Neural cell (in vitro differentiated cells): ENCODE measurements around the gene DMXL2. TPM values are rescaled to one million over a fixed set of nuclear protein-coding genes. Genes with fewer than 3 reads are reported as not detected.

Experiments
- H2AFZ ChIP-seq: fragments of 200-600, 300-800 bp; sonication (generic), shearing (Covaris generic); 2 replicates; pipeline ENCODE4 v1.6.0; 2014; ENCODE audit warnings: low read depth, mild to moderate bottlenecking, antibody characterized with exemption, low read length, moderate library complexity
- H3F3A ChIP-seq: fragments of 200-600 bp; shearing (Covaris generic); 2 replicates; pipeline ENCODE4 v1.6.1; 2016; ENCODE audit warnings: mild to moderate bottlenecking, moderate library complexity, mixed read lengths, antibody characterized with exemption, low read length; ENCODE audit not compliant: insufficient read depth, poor library complexity, severe bottlenecking
- H3K27ac ChIP-seq: fragments of 200-600, 300-800 bp; sonication (generic), shearing (Covaris generic); 2 replicates; pipeline ENCODE4 v1.5.1; 2014; ENCODE audit warnings: mild to moderate bottlenecking, low read length, moderate library complexity
- H3K27me3 ChIP-seq: fragments of 300-800, 200-600 bp; sonication (generic), shearing (Covaris generic); 2 replicates; pipeline ENCODE4 v1.6.0; 2014; ENCODE audit warnings: mild to moderate bottlenecking, low read depth, low read length, moderate library complexity; ENCODE audit not compliant: insufficient read depth
- H3K36me3 ChIP-seq: fragments of 300-800, 200-600 bp; sonication (generic), shearing (Covaris generic); 2 replicates; pipeline ENCODE4 v1.5.1; 2014; ENCODE audit warnings: mild to moderate bottlenecking, antibody characterized with exemption, low read length, moderate library complexity; ENCODE audit not compliant: insufficient read depth
- H3K4me2 ChIP-seq: fragments of 300-800, 200-600 bp; sonication (generic), shearing (Covaris generic); 2 replicates; pipeline ENCODE4 v1.6.0; 2014; ENCODE audit warnings: mild to moderate bottlenecking, low read length
- H3K4me3 ChIP-seq: fragments of 300-800, 200-600 bp; sonication (generic), shearing (Covaris generic); 2 replicates; pipeline ENCODE4 v1.5.1; 2014; ENCODE audit warnings: mild to moderate bottlenecking, low read length, moderate library complexity
- H3K79me2 ChIP-seq: fragments of 200-600 bp; shearing (Covaris generic); replicated peaks from 2 replicates; pipeline ENCODE4 v1.6.0; 2014; ENCODE audit warnings: mild to moderate bottlenecking, low read length, moderate library complexity; ENCODE audit not compliant: insufficient read depth
- H3K9ac ChIP-seq: fragments of 300-800, 200-600 bp; sonication (generic), shearing (Covaris generic); 2 replicates; pipeline ENCODE4 v1.6.1; 2016; ENCODE audit warnings: mild to moderate bottlenecking, low read length, mixed read lengths
- H3K9me2 ChIP-seq: fragments of 200-600 bp; shearing (Covaris generic); 2 replicates; pipeline ENCODE4 v1.6.1; 2016; ENCODE audit warnings: mild to moderate bottlenecking, low read length, mixed read lengths; ENCODE audit not compliant: insufficient read depth
- H3K9me3 ChIP-seq: fragments of 200-600, 300-800 bp; sonication (generic), shearing (Covaris generic); 2 replicates; pipeline ENCODE4 v1.6.1; 2016; ENCODE audit warnings: mild to moderate bottlenecking, mixed run types, low read length, moderate library complexity, mixed read lengths
- H4K20me1 ChIP-seq: fragments of 200-600 bp; shearing (Covaris generic); 2 replicates; pipeline ENCODE4 v1.6.1; 2016; ENCODE audit warnings: mild to moderate bottlenecking, mixed run types; ENCODE audit not compliant: insufficient read depth
- CTCF ChIP-seq: fragments of 450-650 bp; IDR thresholded peaks from 2 replicates; pipeline ENCODE4 v1.5.1; 2014; ENCODE audit warnings: antibody characterized with exemption, mild to moderate bottlenecking, moderate library complexity; ENCODE audit not compliant: poor library complexity, severe bottlenecking
- EP300 ChIP-seq: fragments of 450-650 bp; conservative IDR thresholded peaks from 2 replicates; pipeline ENCODE4 v1.6.1; 2014; ENCODE audit warnings: antibody characterized with exemption, mild to moderate bottlenecking, moderate library complexity; ENCODE audit not compliant: poor library complexity, severe bottlenecking
- EZH2 ChIP-seq: fragments of 200-600, 300-800 bp; shearing (Covaris generic), sonication (generic); IDR thresholded peaks from 2 replicates; pipeline ENCODE4 v1.6.1; 2014; ENCODE audit warnings: antibody characterized with exemption, low read length, borderline replicate concordance, mild to moderate bottlenecking; ENCODE audit not compliant: insufficient read depth, poor library complexity, severe bottlenecking
- MXI1 ChIP-seq: fragments of 450-650 bp; conservative IDR thresholded peaks from 2 replicates; pipeline ENCODE4 v1.6.1; 2014; ENCODE audit warnings: antibody characterized with exemption, mild to moderate bottlenecking; ENCODE audit not compliant: poor library complexity, severe bottlenecking
- POLR2AphosphoS5 ChIP-seq: IDR thresholded peaks from 2 replicates; pipeline ENCODE4 v1.6.1; 2012
- RAD21 ChIP-seq: fragments of 450-650 bp; conservative IDR thresholded peaks from 2 replicates; pipeline ENCODE4 v1.6.1; 2014; ENCODE audit warnings: antibody characterized with exemption, mild to moderate bottlenecking, moderate library complexity
- REST ChIP-seq: IDR thresholded peaks from 2 replicates; pipeline ENCODE4 v1.6.1; 2012; ENCODE audit warnings: borderline replicate concordance
- SMC3 ChIP-seq: fragments of 450-650 bp; conservative IDR thresholded peaks from 2 replicates; pipeline ENCODE4 v1.6.1; 2014; ENCODE audit warnings: antibody characterized with exemption, mild to moderate bottlenecking, moderate library complexity; ENCODE audit not compliant: poor library complexity
- TAF1 ChIP-seq: IDR thresholded peaks from 2 replicates; pipeline ENCODE4 v1.6.1; 2012; ENCODE audit warnings: low read depth
- polyA plus RNA-seq: library from polyadenylated mRNA; depleted of rRNA; stranded (reverse); fragments of >200 nt; gene quantifications from 2 replicates; pipeline ENCODE4 v1.2.3, GENCODE V29; 2014

Gene DMXL2
- polyA plus RNA-seq, 1 donor from 2014 or later, result 176 TPM

- H3F3A ChIP-seq, result no peaks in the 10 kb centered on the region
- no peak for TF ChIP-seq EZH2
- TF ChIP-seq TAF1, result no peak
- no peak for TF ChIP-seq RAD21
- no peak for TF ChIP-seq POLR2AphosphoS5
- no peak for TF ChIP-seq SMC3
- H3K36me3 ChIP-seq, result peaks cover 11% of the 10 kb centered on the region
- no peaks in the 10 kb centered on the region for H3K9me2 ChIP-seq
- H3K9ac ChIP-seq, result no peak overlapping the region
- no peak overlapping the region for H3K4me3 ChIP-seq
- H3K27ac ChIP-seq, result no peak overlapping the region
- no peak overlapping the region for H2AFZ ChIP-seq
- H4K20me1 ChIP-seq, result no peaks in the 10 kb centered on the region
- H3K79me2 ChIP-seq, result no peaks in the 10 kb centered on the region
- no peak overlapping the region for H3K4me2 ChIP-seq
- no peaks in the 10 kb centered on the region for H3K27me3 ChIP-seq
- H3K9me3 ChIP-seq, result no peaks in the 10 kb centered on the region
Measured at GRCh38 chr15:51499379-51499976, 123.1 kb downstream of the DMXL2 start.

- Histone ChIP-seq H3K4me2 (no peak overlapping the region), H3K9me3 (no peaks in the 10 kb centered on the region), H3K79me2 (no peaks in the 10 kb centered on the region), H2AFZ (no peak overlapping the region), H3K36me3 (peaks cover 11% of the 10 kb centered on the region), H3K4me3 (no peak overlapping the region), H4K20me1 (no peaks in the 10 kb centered on the region), H3K9ac (no peak overlapping the region), H3F3A (no peaks in the 10 kb centered on the region), H3K9me2 (no peaks in the 10 kb centered on the region), H3K27ac (no peak overlapping the region), H3K27me3 (no peaks in the 10 kb centered on the region)
- TF ChIP-seq REST, result no peak
- TF ChIP-seq EZH2, result no peak
- no peak for TF ChIP-seq EP300
- no peak for TF ChIP-seq RAD21
- no peak for TF ChIP-seq MXI1
- no peak for TF ChIP-seq SMC3
- TF ChIP-seq CTCF, result no peak
- TF ChIP-seq POLR2AphosphoS5, result no peak
- no peak for TF ChIP-seq TAF1
Measured at GRCh38 chr15:51497806-51498205, 124.8 kb downstream of the DMXL2 start.
